KMS-11 (cell line): ENCODE data around the gene P2RY2.

Experiments used
- H2AFZ ChIP-seq: fragments of 200-600 bp; sonication (generic); 2 replicates; pipeline ENCODE4 v1.6.1; 2016; ENCODE audit warnings: antibody characterized with exemption, mixed run types, low read depth
- H3K27ac ChIP-seq: fragments of 200-600 bp; sonication (generic); 2 replicates; pipeline ENCODE4 v1.6.1; 2016; ENCODE audit warnings: mild to moderate bottlenecking, mixed run types
- H3K27me3 ChIP-seq: fragments of 200-600 bp; sonication (generic); 2 replicates; pipeline ENCODE4 v1.6.1; 2017; ENCODE audit warnings: mild to moderate bottlenecking, low read depth, mixed run types, moderate library complexity; ENCODE audit not compliant: insufficient read depth
- H3K36me3 ChIP-seq: fragments of 200-600 bp; sonication (generic); 2 replicates; pipeline ENCODE4 v1.6.1; 2017; ENCODE audit warnings: mild to moderate bottlenecking, mixed run types; ENCODE audit not compliant: insufficient read depth
- H3K4me1 ChIP-seq: fragments of 200-600 bp; sonication (generic); 2 replicates; pipeline ENCODE4 v1.6.1; 2016; ENCODE audit warnings: mild to moderate bottlenecking, low read depth, mixed run types; ENCODE audit not compliant: poor library complexity, severe bottlenecking
- H3K4me2 ChIP-seq: fragments of 200-600 bp; sonication (generic); 2 replicates; pipeline ENCODE4 v1.7.0; 2016; ENCODE audit warnings: mild to moderate bottlenecking, mixed run types
- H3K4me3 ChIP-seq: fragments of 200-600 bp; sonication (generic); IDR thresholded peaks from 2 replicates; pipeline ENCODE4 v1.6.1; 2017; ENCODE audit warnings: low read depth, low read length, mixed read lengths; ENCODE audit not compliant: insufficient read depth
- H3K79me2 ChIP-seq: fragments of 200-600 bp; sonication (generic); 2 replicates; pipeline ENCODE4 v1.6.1; 2016; ENCODE audit warnings: low read depth, mixed run types; ENCODE audit not compliant: insufficient read depth
- H3K9ac ChIP-seq: fragments of 200-600 bp; sonication (generic); 2 replicates; pipeline ENCODE4 v1.6.1; 2016; ENCODE audit warnings: mild to moderate bottlenecking, mixed run types
- H4K20me1 ChIP-seq: fragments of 200-600 bp; sonication (generic); 2 replicates; pipeline ENCODE4 v1.6.1; 2016; ENCODE audit warnings: mild to moderate bottlenecking, mixed run types; ENCODE audit not compliant: insufficient read depth
- CTCF ChIP-seq: fragments of 200-600 bp; sonication (generic); conservative IDR thresholded peaks from 2 replicates; pipeline ENCODE4 v1.6.1; 2017; ENCODE audit warnings: low read depth, mild to moderate bottlenecking, antibody characterized with exemption, low read length, moderate library complexity, mixed read lengths

P2RY2 gene

GRCh38 chr11:73189723-73190556 lies 28.1 kb upstream of the P2RY2 start:
- Histone ChIP-seq H3K9ac (no peak overlapping the region), H4K20me1 (no peaks in the 10 kb centered on the region), H3K4me2 (no peak overlapping the region), H3K79me2 (no peaks in the 10 kb centered on the region), H2AFZ (no peak overlapping the region), H3K4me1 (no peaks in the 10 kb centered on the region), H3K27me3 (no peaks in the 10 kb centered on the region), H3K36me3 (no peaks in the 10 kb centered on the region), H3K4me3 (no peak overlapping the region), H3K27ac (no peak overlapping the region)
- TF ChIP-seq CTCF = no peak

GRCh38 chr11:73190557-73190885 lies 27.6 kb upstream of the P2RY2 start:
- Histone ChIP-seq H3K9ac (no peak overlapping the region), H3K27me3 (no peaks in the 10 kb centered on the region), H4K20me1 (no peaks in the 10 kb centered on the region), H3K4me1 (no peaks in the 10 kb centered on the region), H2AFZ (no peak overlapping the region), H3K4me3 (no peak overlapping the region), H3K4me2 (no peak overlapping the region), H3K27ac (no peak overlapping the region), H3K36me3 (no peaks in the 10 kb centered on the region), H3K79me2 (no peaks in the 10 kb centered on the region)
- no peak for TF ChIP-seq CTCF

GRCh38 chr11:73191151-73191550 lies 26.9 kb upstream of the P2RY2 start:
- no peaks in the 10 kb centered on the region for H4K20me1 ChIP-seq
- H3K4me2 ChIP-seq = no peak overlapping the region
- no peak overlapping the region for H3K9ac ChIP-seq
- no peak overlapping the region for H3K4me3 ChIP-seq
- H3K27ac ChIP-seq = no peak overlapping the region
- no peaks in the 10 kb centered on the region for H3K36me3 ChIP-seq
- no peaks in the 10 kb centered on the region for H3K79me2 ChIP-seq
- H2AFZ ChIP-seq = no peak overlapping the region
- H3K4me1 ChIP-seq = no peaks in the 10 kb centered on the region
- no peak for TF ChIP-seq CTCF
- no peaks in the 10 kb centered on the region for H3K27me3 ChIP-seq

- H4K20me1 ChIP-seq = no peaks in the 10 kb centered on the region
- H3K79me2 ChIP-seq = no peaks in the 10 kb centered on the region
- H3K4me2 ChIP-seq = no peak overlapping the region
- no peaks in the 10 kb centered on the region for H3K27me3 ChIP-seq
- no peak overlapping the region for H3K9ac ChIP-seq
- H3K4me1 ChIP-seq = no peaks in the 10 kb centered on the region
- H3K4me3 ChIP-seq = no peak overlapping the region
- no peak overlapping the region for H3K27ac ChIP-seq
- no peak for TF ChIP-seq CTCF
- H2AFZ ChIP-seq = no peak overlapping the region
- no peaks in the 10 kb centered on the region for H3K36me3 ChIP-seq
These were observed 25.8 kb upstream of the P2RY2 start for GRCh38 chr11:73192272-73192671.
